Measurements from ENCODE around the gene COL4A6. TPM values are rescaled to one million over a fixed set of nuclear protein-coding genes. Genes with fewer than 3 reads are reported as not detected.

COL4A6 gene
- polyA plus RNA-seq, 3 donors = not detected

DNA sequence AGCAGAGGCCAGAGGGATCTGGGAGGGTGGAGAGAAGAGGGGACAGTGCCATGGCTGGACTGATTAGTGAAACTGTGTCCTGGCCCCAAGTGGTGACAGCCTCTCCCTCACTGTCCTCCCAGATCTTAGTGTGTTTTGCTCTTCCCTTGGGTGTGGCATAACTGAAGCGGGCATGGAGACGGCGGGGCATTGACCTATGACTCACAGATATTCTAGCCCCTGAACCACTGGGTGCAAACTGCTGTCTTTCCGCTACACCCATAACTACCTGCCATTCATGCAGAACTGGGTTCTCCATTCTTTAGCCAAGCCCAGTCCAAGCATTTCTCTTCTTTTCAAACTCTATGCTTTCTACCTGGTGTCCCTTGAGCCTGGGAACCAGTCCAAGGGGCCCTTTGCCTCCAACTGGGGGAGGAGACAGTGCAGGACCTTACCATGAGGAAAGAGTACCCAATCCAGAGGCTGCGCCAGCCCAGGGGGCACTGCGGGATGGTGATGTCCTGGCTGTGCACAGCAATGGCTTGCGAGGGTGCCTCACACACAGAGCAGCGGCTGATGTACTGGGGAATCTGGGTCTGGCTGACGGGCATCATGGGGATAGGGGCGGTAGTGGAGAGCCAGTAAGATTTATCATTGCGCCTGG is 279.1 kb downstream of the COL4A6 start:
- Histone ChIP-seq H3K79me2 (ENCODE audit: insufficient read depth, low read length) (no peaks in the 10 kb centered on the region), H3K4me2 (replicated peaks; ENCODE audit: extremely low read depth, low read length, poor library complexity, severe bottlenecking) (no peak overlapping the region), H3K36me3 (replicated peaks in 1 of 2; ENCODE audit: control insufficient read depth in 1 of 2, insufficient read depth in 2 of 2, low read length in 2 of 2) (peaks cover 7 to 10% of the 10 kb centered on the region in 2 donors), H3K9ac (ENCODE audit: insufficient read depth, low read length, poor library complexity, severe bottlenecking) (no peak overlapping the region), H2AFZ (ENCODE audit: insufficient read depth, low read depth, low read length, poor library complexity, severe bottlenecking) (no peak overlapping the region), H3K27ac (ENCODE audit: low read depth in 1 of 2, low read length in 2 of 2) (no peak overlapping the region), H3K9me3 (replicated peaks in 1 of 2; ENCODE audit: control insufficient read depth in 1 of 2, insufficient read depth in 1 of 2, low read length in 2 of 2) (no peaks in the 10 kb centered on the region), H3K27me3 (ENCODE audit: control insufficient read depth in 2 of 2, insufficient read depth in 2 of 2, low read length in 2 of 2) (no peaks in the 10 kb centered on the region), H3K4me3 (replicated peaks in 1 of 3; ENCODE audit: low read depth in 2 of 3, low read length in 3 of 3) (no peak overlapping the region), H4K20me1 (ENCODE audit: insufficient read depth, low read length) (no peaks in the 10 kb centered on the region), H3K4me1 (ENCODE audit: control insufficient read depth in 1 of 2, insufficient read depth in 2 of 2, low read length in 2 of 2) (no peaks in the 10 kb centered on the region)
- Mint-ChIP-seq H3K9me3 (peaks cover 0 to 3% (median 0%) of the 10 kb centered on the region in 7 donors), H3K4me1 (peaks cover 2% of the 10 kb centered on the region), H3K27me3 (ENCODE audit: low read depth in 3 of 3) (peaks cover 0 to 9% (median 0%) of the 10 kb centered on the region in 3 donors), H3K27ac (no peak overlapping the region), H3K4me3 (no peak overlapping the region), H3K36me3 (peaks cover 11 to 13% of the 10 kb centered on the region in 2 donors)
- intact Hi-C loops (cut with micrococcal nuclease) = no loop called here
- no peak for TF ChIP-seq CTCF (IDR thresholded peaks at IDR 0.05)
- no peak for DNase-seq
- 96% methylated on average over 9 of the region's 11 CpGs for WGBS (ENCODE audit: insufficient coverage)

DNA sequence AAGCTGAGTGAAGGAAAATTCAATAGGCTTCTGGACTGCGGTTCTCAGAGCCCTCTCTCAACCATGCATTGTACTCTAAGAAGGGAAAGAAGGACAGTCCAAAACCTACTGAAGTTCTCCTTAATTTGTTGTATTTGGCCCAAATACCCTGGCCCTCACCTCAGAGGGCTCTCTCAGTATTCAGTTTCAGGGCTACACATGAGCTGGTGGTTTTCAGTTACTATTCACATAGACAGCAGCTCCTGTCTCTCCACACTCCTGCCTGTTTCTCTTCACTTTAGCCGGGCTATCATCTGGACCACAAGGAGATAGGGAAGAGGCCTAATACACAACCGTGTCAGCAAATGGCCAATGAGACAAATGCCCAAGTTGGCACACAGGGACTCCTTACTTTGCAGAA is 280.6 kb downstream of the COL4A6 start:
- H3K4me1 ChIP-seq (ENCODE audit: control insufficient read depth in 1 of 2, insufficient read depth in 2 of 2, low read length in 2 of 2) = no peaks in the 10 kb centered on the region
- H3K4me3 Mint-ChIP-seq = no peak overlapping the region
- no CpG with 5 or more reads among the region's 3 CpGs for WGBS (ENCODE audit: insufficient coverage)
- H3K27ac ChIP-seq (ENCODE audit: low read depth in 1 of 2, low read length in 2 of 2) = no peak overlapping the region
- TF ChIP-seq CTCF (IDR thresholded peaks at IDR 0.05) = no peak
- no peak overlapping the region for H3K4me2 ChIP-seq (replicated peaks; ENCODE audit: extremely low read depth, low read length, poor library complexity, severe bottlenecking)
- peaks cover 12 to 17% of the 10 kb centered on the region in 2 donors for H3K36me3 ChIP-seq (replicated peaks in 1 of 2; ENCODE audit: control insufficient read depth in 1 of 2, insufficient read depth in 2 of 2, low read length in 2 of 2)
- no peak for DNase-seq
- no peaks in the 10 kb centered on the region for H3K79me2 ChIP-seq (ENCODE audit: insufficient read depth, low read length)
- H3K4me3 ChIP-seq (replicated peaks in 1 of 3; ENCODE audit: low read depth in 2 of 3, low read length in 3 of 3) = no peak overlapping the region
- no peaks in the 10 kb centered on the region for H3K27me3 ChIP-seq (ENCODE audit: control insufficient read depth in 2 of 2, insufficient read depth in 2 of 2, low read length in 2 of 2)
- H3K4me1 Mint-ChIP-seq = peaks cover 2% of the 10 kb centered on the region
- no peak overlapping the region for H3K9ac ChIP-seq (ENCODE audit: insufficient read depth, low read length, poor library complexity, severe bottlenecking)
- no peaks in the 10 kb centered on the region for H3K9me3 Mint-ChIP-seq
- H4K20me1 ChIP-seq (ENCODE audit: insufficient read depth, low read length) = no peaks in the 10 kb centered on the region
- no peak overlapping the region for H3K27ac Mint-ChIP-seq
- intact Hi-C loops (cut with micrococcal nuclease) = no loop called here
- H3K36me3 Mint-ChIP-seq = peaks cover 19 to 28% of the 10 kb centered on the region in 2 donors
- H3K27me3 Mint-ChIP-seq (ENCODE audit: low read depth in 3 of 3) = peaks cover 0 to 11% (median 0%) of the 10 kb centered on the region in 3 donors
- H2AFZ ChIP-seq (ENCODE audit: insufficient read depth, low read depth, low read length, poor library complexity, severe bottlenecking) = no peak overlapping the region
- no peaks in the 10 kb centered on the region for H3K9me3 ChIP-seq (replicated peaks in 1 of 2; ENCODE audit: control insufficient read depth in 1 of 2, insufficient read depth in 1 of 2, low read length in 2 of 2)

Measured in CD14-positive monocyte (primary cell).